PC-9 (cell line): Measurements from ENCODE around the gene ATP5MC3. TPM values are rescaled to one million over a fixed set of nuclear protein-coding genes. Genes with fewer than 3 reads are reported as not detected.

ENCODE experiments used
- BruUV-seq: library from RNA; stranded (reverse); fragments of 400-500 nt; replicated peaks from 2 replicates; lab custom pipeline; 2021; lab: Mats Ljungman, UMichigan
- CTCF ChIA-PET: fragments of 300-600 bp; sonication (Branson Sonifier 250); formaldehyde crosslinking; loops from one replicate; lab custom pipeline; 2022; ENCODE audit warnings: antibody characterized with exemption; lab: Charles Lee
- POLR2A ChIA-PET: fragments of 300-600 bp; sonication (Branson Sonifier 250); formaldehyde crosslinking; loops from one replicate; lab custom pipeline; 2022; ENCODE audit warnings: antibody characterized with exemption; ENCODE audit not compliant: unreplicated experiment; lab: Charles Lee
- DNase-seq, 2 experiments: peaks; one replicate each; pipeline versions ENCODE4 v3.0.0 to v3.0.0-alpha.2; 2015 to 2022; ENCODE audit warnings: mixed read lengths in 1 of 2
- H2AFZ ChIP-seq: fragments of 200-600 bp; sonication (generic); 2 replicates; pipeline ENCODE4 v1.8.1; 2017; ENCODE audit warnings: antibody characterized with exemption
- H3F3A ChIP-seq: fragments of 200-600 bp; sonication (generic); 2 replicates; pipeline ENCODE4 v1.8.1; 2017; ENCODE audit warnings: antibody characterized with exemption, mild to moderate bottlenecking, low read depth; ENCODE audit not compliant: insufficient read depth
- H3K27ac ChIP-seq: fragments of 200-600 bp; sonication (generic); 2 replicates; pipeline ENCODE4 v1.6.1; 2016; ENCODE audit warnings: mixed run types
- H3K27me3 ChIP-seq: fragments of 200-600 bp; sonication (generic); 2 replicates; pipeline ENCODE4 v1.6.1; 2016; ENCODE audit warnings: low read depth, mixed run types; ENCODE audit not compliant: insufficient read depth
- H3K36me3 ChIP-seq: fragments of 200-600 bp; sonication (generic); 2 replicates; pipeline ENCODE4 v1.6.1; 2016; ENCODE audit warnings: low read depth, mixed run types
- H3K4me1 ChIP-seq: fragments of 200-600 bp; sonication (generic); replicated peaks from 2 replicates; pipeline ENCODE4 v1.6.1; 2016; ENCODE audit warnings: mixed run types; ENCODE audit not compliant: insufficient read depth
- H3K4me2 ChIP-seq: fragments of 200-600 bp; sonication (generic); 2 replicates; pipeline ENCODE4 v1.6.1; 2017; ENCODE audit warnings: mixed run types
- H3K4me3 ChIP-seq: fragments of 200-600 bp; sonication (generic); 2 replicates; pipeline ENCODE4 v1.6.1; 2016; ENCODE audit warnings: mixed run types
- H3K79me2 ChIP-seq: fragments of 200-600 bp; sonication (generic); 2 replicates; pipeline ENCODE4 v1.6.1; 2017; ENCODE audit warnings: low read depth, mixed run types
- H3K9me2 ChIP-seq: fragments of 200-600 bp; sonication (generic); 2 replicates; pipeline ENCODE4 v1.8.1; 2017; ENCODE audit warnings: mild to moderate bottlenecking; ENCODE audit not compliant: insufficient read depth
- H3K9me3 ChIP-seq: fragments of 200-600 bp; sonication (generic); 2 replicates; pipeline ENCODE4 v1.8.1; 2016; ENCODE audit warnings: low read depth; ENCODE audit not compliant: insufficient read depth
- H4K20me1 ChIP-seq: fragments of 200-600 bp; sonication (generic); 2 replicates; pipeline ENCODE4 v1.8.1; 2017; ENCODE audit not compliant: insufficient read depth
- EZH2 ChIP-seq: fragments of 200-600 bp; sonication (generic); IDR thresholded peaks from 2 replicates; pipeline ENCODE4 v1.8.0; 2017; ENCODE audit warnings: antibody characterized with exemption, low read depth
- intact Hi-C: fragments of 100-400 bp; cut with micrococcal nuclease; formaldehyde crosslinking; loops from one replicate; pipeline ENCODE4 v1.10.0; 2022; ENCODE audit not compliant: unreplicated experiment
- total RNA-seq: library from RNA; stranded (reverse); gene quantifications from 2 replicates; pipeline ENCODE4 v1.2.3, GENCODE V29; 2021
- TF ChIP-seq, protein P1 (sequence below): fragments of 200-600 bp; sonication (generic); conservative IDR thresholded peaks from 2 replicates; pipeline ENCODE4 v1.6.1; 2017; ENCODE audit warnings: mixed run types, antibody characterized with exemption, mild to moderate bottlenecking, moderate library complexity

ATP5MC3 gene
- total RNA-seq, 1 experiment from 2014 or later, result 528 TPM

DNA sequence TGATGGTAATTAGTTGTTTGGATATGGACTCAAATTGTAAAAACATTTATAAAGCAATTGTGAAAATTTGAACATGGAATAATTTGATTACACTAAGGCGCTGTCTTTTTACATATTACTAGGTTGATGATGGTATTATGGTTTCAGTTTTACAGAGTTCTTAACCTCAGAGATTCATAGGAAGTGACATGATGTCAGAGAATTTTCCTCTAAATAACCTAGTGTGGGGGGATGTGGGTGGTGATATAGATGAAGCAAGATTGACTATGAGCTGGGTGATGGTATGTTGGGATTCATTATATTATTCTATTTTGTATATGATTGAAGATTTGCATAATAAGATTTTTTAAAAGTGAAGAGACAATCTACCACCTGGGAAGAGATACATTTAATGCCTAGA, 45.9 kb upstream of the ATP5MC3 start:
- DNase-seq, result no peak
- H4K20me1 ChIP-seq, result no peaks in the 10 kb centered on the region
- ChIA-PET POLR2A (no interaction called here), CTCF (interaction anchor here (0.7 kb wide), 1 partner anchor 1875 kb away, joined by 4 read pairs; no protein-coding TSS in a partner anchor)
- H3K27ac ChIP-seq, result no peak overlapping the region
- no peaks in the 10 kb centered on the region for H3F3A ChIP-seq
- no peak overlapping the region for H3K4me3 ChIP-seq
- H2AFZ ChIP-seq, result no peak overlapping the region; the same call in 1 of the 2 replicates
- H3K4me2 ChIP-seq, result no peak overlapping the region
- TF ChIP-seq EZH2, result no peak
- TF ChIP-seq, protein P1, sequence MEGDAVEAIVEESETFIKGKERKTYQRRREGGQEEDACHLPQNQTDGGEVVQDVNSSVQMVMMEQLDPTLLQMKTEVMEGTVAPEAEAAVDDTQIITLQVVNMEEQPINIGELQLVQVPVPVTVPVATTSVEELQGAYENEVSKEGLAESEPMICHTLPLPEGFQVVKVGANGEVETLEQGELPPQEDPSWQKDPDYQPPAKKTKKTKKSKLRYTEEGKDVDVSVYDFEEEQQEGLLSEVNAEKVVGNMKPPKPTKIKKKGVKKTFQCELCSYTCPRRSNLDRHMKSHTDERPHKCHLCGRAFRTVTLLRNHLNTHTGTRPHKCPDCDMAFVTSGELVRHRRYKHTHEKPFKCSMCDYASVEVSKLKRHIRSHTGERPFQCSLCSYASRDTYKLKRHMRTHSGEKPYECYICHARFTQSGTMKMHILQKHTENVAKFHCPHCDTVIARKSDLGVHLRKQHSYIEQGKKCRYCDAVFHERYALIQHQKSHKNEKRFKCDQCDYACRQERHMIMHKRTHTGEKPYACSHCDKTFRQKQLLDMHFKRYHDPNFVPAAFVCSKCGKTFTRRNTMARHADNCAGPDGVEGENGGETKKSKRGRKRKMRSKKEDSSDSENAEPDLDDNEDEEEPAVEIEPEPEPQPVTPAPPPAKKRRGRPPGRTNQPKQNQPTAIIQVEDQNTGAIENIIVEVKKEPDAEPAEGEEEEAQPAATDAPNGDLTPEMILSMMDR, result no peak
- H3K9me2 ChIP-seq, result no peaks in the 10 kb centered on the region
- H3K4me1 ChIP-seq, result no peaks in the 10 kb centered on the region
- H3K9me3 ChIP-seq, result no peaks in the 10 kb centered on the region
- no peaks in the 10 kb centered on the region for H3K27me3 ChIP-seq
- H3K79me2 ChIP-seq, result no peaks in the 10 kb centered on the region
- no TSS peak for BruUV-seq
- no peaks in the 10 kb centered on the region for H3K36me3 ChIP-seq
- intact Hi-C loops, result no loop called here

- Histone ChIP-seq H2AFZ (no peak overlapping the region), H4K20me1 (no peaks in the 10 kb centered on the region), H3K36me3 (no peaks in the 10 kb centered on the region), H3F3A (no peaks in the 10 kb centered on the region), H3K79me2 (no peaks in the 10 kb centered on the region), H3K4me2 (no peak overlapping the region), H3K27ac (no peak overlapping the region), H3K4me3 (no peak overlapping the region), H3K27me3 (0 out of 2 replicates have a peak, but pooled peaks cover 9% of the 10 kb centered on the region), H3K9me2 (no peaks in the 10 kb centered on the region), H3K4me1 (no peaks in the 10 kb centered on the region), H3K9me3 (no peaks in the 10 kb centered on the region)
- ChIA-PET POLR2A (no interaction called here), CTCF (interaction anchor here (0.6 kb wide), 1 partner anchor 42 kb away, joined by 7 read pairs; no protein-coding TSS in a partner anchor)
- intact Hi-C loops, result no loop called here
- DNase-seq, result no peak
- BruUV-seq, result no TSS peak
- no peak for TF ChIP-seq EZH2
- TF ChIP-seq, protein P1, result no peak
Observed at GRCh38 chr2:175220075-175220474, 38.6 kb upstream of the ATP5MC3 start.

GRCh38 chr2:175218551-175218950, 37.0 kb upstream of the ATP5MC3 start:
- no peaks in the 10 kb centered on the region for H3F3A ChIP-seq
- H3K4me1 ChIP-seq, result no peaks in the 10 kb centered on the region
- intact Hi-C loops, result no loop called here
- no peak overlapping the region for H3K27ac ChIP-seq
- H3K36me3 ChIP-seq, result no peaks in the 10 kb centered on the region
- no peaks in the 10 kb centered on the region for H4K20me1 ChIP-seq
- ChIA-PET POLR2A (no interaction called here), CTCF (no interaction called here)
- H3K4me2 ChIP-seq, result no peak overlapping the region
- no peak for DNase-seq
- H3K9me2 ChIP-seq, result no peaks in the 10 kb centered on the region
- no peaks in the 10 kb centered on the region for H3K79me2 ChIP-seq
- no peak for TF ChIP-seq EZH2
- H3K4me3 ChIP-seq, result no peak overlapping the region
- BruUV-seq, result no TSS peak
- H3K27me3 ChIP-seq, result 0 out of 2 replicates have a peak, but pooled peaks cover 9% of the 10 kb centered on the region
- no peak overlapping the region for H2AFZ ChIP-seq
- no peaks in the 10 kb centered on the region for H3K9me3 ChIP-seq
